ENCODE measurements around the gene AEBP1. TPM values are rescaled to one million over a fixed set of nuclear protein-coding genes. Genes with fewer than 3 reads are reported as not detected.
A peak's percentile ranks its signal among the peaks of the same experiment; 100 is the strongest.

AEBP1 gene

GRCh38 chr7:44162179-44162578 lies 58.0 kb downstream of the AEBP1 start:
- Histone ChIP-seq H2BK5ac (ENCODE audit: low read depth, low read length, poor library complexity, severe bottlenecking) (no peak overlapping the region), H3K27ac (ENCODE audit: low read length, poor library complexity, severe bottlenecking) (no peak overlapping the region), H3K4me2 (ENCODE audit: low read length, poor library complexity, severe bottlenecking) (no peak overlapping the region), H3K27me3 (ENCODE audit: control insufficient read depth in 1 of 2, insufficient read depth in 1 of 2, low read length in 2 of 2) (peaks cover 0 to 1% of the 10 kb centered on the region in 2 experiments), H3K9ac (ENCODE audit: low read length) (no peak overlapping the region), H4K8ac (ENCODE audit: low read length) (peak overlapping the region; percentile 19), H4K91ac (ENCODE audit: low read length) (peak overlapping the region; percentile 22), H3K18ac (ENCODE audit: low read depth in 1 of 2, low read length in 2 of 2) (peak overlapping the region in 1 of 2 experiments; percentile 28), H3K4ac (ENCODE audit: low read depth in 1 of 2, low read length in 2 of 2) (no peak overlapping the region), H2BK15ac (ENCODE audit: low read depth, poor library complexity, severe bottlenecking) (no peak overlapping the region), H3K4me3 (ENCODE audit: insufficient read depth in 1 of 2, low read depth in 1 of 2, low read length in 2 of 2) (no peak overlapping the region), H2AFZ (ENCODE audit: low read depth, low read length) (peak overlapping the region; percentile 57), H2BK12ac (ENCODE audit: low read length in 2 of 2) (peak overlapping the region in 1 of 2 experiments; percentile 56), H3K4me1 (ENCODE audit: control insufficient read depth, insufficient read depth, low read depth, low read length) (peaks cover 17% of the 10 kb centered on the region), H3K23ac (ENCODE audit: low read length in 2 of 2) (no peak overlapping the region), H3K36me3 (ENCODE audit: control insufficient read depth in 1 of 2, insufficient read depth in 2 of 2, low read depth in 1 of 2, low read length in 2 of 2) (no peaks in the 10 kb centered on the region), H3K79me1 (replicated peaks; ENCODE audit: low read length, poor library complexity, severe bottlenecking) (no peaks in the 10 kb centered on the region), H2AK5ac (ENCODE audit: low read length, severe bottlenecking) (peak overlapping the region; percentile 7), H2BK120ac (ENCODE audit: low read depth, low read length) (no peak overlapping the region), H3K14ac (ENCODE audit: low read length in 2 of 2) (no peak overlapping the region), H3K9me3 (ENCODE audit: control insufficient read depth, low read length) (no peaks in the 10 kb centered on the region)
- DNase-seq = no peak
- WGBS = 76% methylated on average over 4 of the region's 4 CpGs

- Histone ChIP-seq H2BK12ac (ENCODE audit: low read length in 2 of 2) (peak overlapping the region; percentile 7 to 45), H2AFZ (ENCODE audit: low read depth, low read length) (no peak overlapping the region), H3K9ac (ENCODE audit: low read length) (no peak overlapping the region), H2AK5ac (ENCODE audit: low read length, severe bottlenecking) (peak overlapping the region; percentile 7), H3K23ac (ENCODE audit: low read length in 2 of 2) (no peak overlapping the region), H3K4me3 (ENCODE audit: insufficient read depth in 1 of 2, low read depth in 1 of 2, low read length in 2 of 2) (no peak overlapping the region), H4K8ac (ENCODE audit: low read length) (peak overlapping the region; percentile 67), H2BK5ac (ENCODE audit: low read depth, low read length, poor library complexity, severe bottlenecking) (no peak overlapping the region), H3K14ac (ENCODE audit: low read length in 2 of 2) (peak overlapping the region in 1 of 2 experiments; percentile 53), H3K27ac (ENCODE audit: low read length, poor library complexity, severe bottlenecking) (peak overlapping the region; percentile 98), H2BK120ac (ENCODE audit: low read depth, low read length) (peak overlapping the region; percentile 23), H3K9me3 (ENCODE audit: control insufficient read depth, low read length) (no peaks in the 10 kb centered on the region), H3K27me3 (ENCODE audit: control insufficient read depth in 1 of 2, insufficient read depth in 1 of 2, low read length in 2 of 2) (no peaks in the 10 kb centered on the region), H2BK15ac (ENCODE audit: low read depth, poor library complexity, severe bottlenecking) (no peak overlapping the region), H4K91ac (ENCODE audit: low read length) (peak overlapping the region; percentile 53), H3K18ac (ENCODE audit: low read depth in 1 of 2, low read length in 2 of 2) (peak overlapping the region; percentile 1 to 58), H3K4me1 (ENCODE audit: control insufficient read depth, insufficient read depth, low read depth, low read length) (peaks cover 11% of the 10 kb centered on the region), H3K4ac (ENCODE audit: low read depth in 1 of 2, low read length in 2 of 2) (peak overlapping the region in 1 of 2 experiments; percentile 70), H3K79me1 (replicated peaks; ENCODE audit: low read length, poor library complexity, severe bottlenecking) (no peaks in the 10 kb centered on the region), H3K4me2 (ENCODE audit: low read length, poor library complexity, severe bottlenecking) (no peak overlapping the region), H3K36me3 (ENCODE audit: control insufficient read depth in 1 of 2, insufficient read depth in 2 of 2, low read depth in 1 of 2, low read length in 2 of 2) (no peaks in the 10 kb centered on the region)
- WGBS = 88% methylated on average over 1 of the region's 1 CpG
- no peak for DNase-seq
Measured at GRCh38 chr7:44162785-44163395, 58.7 kb downstream of the AEBP1 start.

- Histone ChIP-seq H3K27ac (ENCODE audit: low read length, poor library complexity, severe bottlenecking) (peak overlapping the region; percentile 98), H3K27me3 (ENCODE audit: control insufficient read depth in 1 of 2, insufficient read depth in 1 of 2, low read length in 2 of 2) (no peaks in the 10 kb centered on the region), H3K4me3 (ENCODE audit: insufficient read depth in 1 of 2, low read depth in 1 of 2, low read length in 2 of 2) (no peak overlapping the region), H2AFZ (ENCODE audit: low read depth, low read length) (no peak overlapping the region), H2BK120ac (ENCODE audit: low read depth, low read length) (no peak overlapping the region), H3K4me1 (ENCODE audit: control insufficient read depth, insufficient read depth, low read depth, low read length) (peaks cover 9% of the 10 kb centered on the region), H2AK5ac (ENCODE audit: low read length, severe bottlenecking) (no peak overlapping the region), H3K9ac (ENCODE audit: low read length) (no peak overlapping the region), H3K4ac (ENCODE audit: low read depth in 1 of 2, low read length in 2 of 2) (no peak overlapping the region), H3K9me3 (ENCODE audit: control insufficient read depth, low read length) (no peaks in the 10 kb centered on the region), H3K18ac (ENCODE audit: low read depth in 1 of 2, low read length in 2 of 2) (no peak overlapping the region), H3K4me2 (ENCODE audit: low read length, poor library complexity, severe bottlenecking) (peak overlapping the region; percentile 13), H2BK5ac (ENCODE audit: low read depth, low read length, poor library complexity, severe bottlenecking) (no peak overlapping the region), H2BK12ac (ENCODE audit: low read length in 2 of 2) (no peak overlapping the region), H3K23ac (ENCODE audit: low read length in 2 of 2) (no peak overlapping the region), H2BK15ac (ENCODE audit: low read depth, poor library complexity, severe bottlenecking) (no peak overlapping the region), H3K36me3 (ENCODE audit: control insufficient read depth in 1 of 2, insufficient read depth in 2 of 2, low read depth in 1 of 2, low read length in 2 of 2) (no peaks in the 10 kb centered on the region), H4K91ac (ENCODE audit: low read length) (no peak overlapping the region), H4K8ac (ENCODE audit: low read length) (no peak overlapping the region), H3K79me1 (replicated peaks; ENCODE audit: low read length, poor library complexity, severe bottlenecking) (no peaks in the 10 kb centered on the region), H3K14ac (ENCODE audit: low read length in 2 of 2) (no peak overlapping the region)
- 29% methylated on average over 1 of the region's 1 CpG for WGBS
- DNase-seq = peak; percentile 88
Measured at GRCh38 chr7:44163591-44163990, 59.4 kb downstream of the AEBP1 start.

Small RNA genes within 50 kb of the gene (small RNA-seq; reads per million reads assigned to genes)
- not detected for gene RNA5SP230 (ENCODE audit: low read depth)

Data from mesenchymal stem cell (in vitro differentiated cells and primary cell).